ENCODE data around the gene EML4. TPM values are rescaled to one million over a fixed set of nuclear protein-coding genes. Genes with fewer than 3 reads are reported as not detected.

Gene EML4
- total RNA-seq, 2 experiments from 2014 or later, result 88.0 to 89.7 TPM

GRCh38 chr2:42199002-42199401 is 29.8 kb downstream of the EML4 start:
- ChIA-PET POLR2A (no interaction called here), CTCF (interaction anchor here (0.7 to 2.4 kb wide), 6 partner anchors 17 to 329 kb away, joined by 3 to 9 read pairs (median 4); no protein-coding TSS in a partner anchor)
- no peaks in the 10 kb centered on the region for H3K9me3 Mint-ChIP-seq (ENCODE audit: insufficient read depth)
- peaks cover 37% of the 10 kb centered on the region for H3K4me1 Mint-ChIP-seq (ENCODE audit: low read depth)
- H3K4me3 Mint-ChIP-seq, result no peak overlapping the region
- H3K27me3 Mint-ChIP-seq (ENCODE audit: low read depth), result no peaks in the 10 kb centered on the region
- no peak overlapping the region for H3K27ac Mint-ChIP-seq
- ATAC-seq (no peak), DNase-seq (no peak)
- peaks cover 24% of the 10 kb centered on the region for H3K36me3 Mint-ChIP-seq (ENCODE audit: low read depth)

GRCh38 chr2:42199626-42200025 is 30.5 kb downstream of the EML4 start:
- peaks cover 23% of the 10 kb centered on the region for H3K36me3 Mint-ChIP-seq (ENCODE audit: low read depth)
- no peak overlapping the region for H3K4me3 Mint-ChIP-seq
- ChIA-PET POLR2A (no interaction called here), CTCF (interaction anchor here (0.7 to 2.4 kb wide), 6 partner anchors 18 to 330 kb away, joined by 3 to 9 read pairs (median 4); no protein-coding TSS in a partner anchor)
- H3K27me3 Mint-ChIP-seq (ENCODE audit: low read depth), result no peaks in the 10 kb centered on the region
- DNase-seq (no peak), ATAC-seq (no peak)
- no peaks in the 10 kb centered on the region for H3K9me3 Mint-ChIP-seq (ENCODE audit: insufficient read depth)
- H3K27ac Mint-ChIP-seq, result no peak overlapping the region
- peaks cover 40% of the 10 kb centered on the region for H3K4me1 Mint-ChIP-seq (ENCODE audit: low read depth)

DNA sequence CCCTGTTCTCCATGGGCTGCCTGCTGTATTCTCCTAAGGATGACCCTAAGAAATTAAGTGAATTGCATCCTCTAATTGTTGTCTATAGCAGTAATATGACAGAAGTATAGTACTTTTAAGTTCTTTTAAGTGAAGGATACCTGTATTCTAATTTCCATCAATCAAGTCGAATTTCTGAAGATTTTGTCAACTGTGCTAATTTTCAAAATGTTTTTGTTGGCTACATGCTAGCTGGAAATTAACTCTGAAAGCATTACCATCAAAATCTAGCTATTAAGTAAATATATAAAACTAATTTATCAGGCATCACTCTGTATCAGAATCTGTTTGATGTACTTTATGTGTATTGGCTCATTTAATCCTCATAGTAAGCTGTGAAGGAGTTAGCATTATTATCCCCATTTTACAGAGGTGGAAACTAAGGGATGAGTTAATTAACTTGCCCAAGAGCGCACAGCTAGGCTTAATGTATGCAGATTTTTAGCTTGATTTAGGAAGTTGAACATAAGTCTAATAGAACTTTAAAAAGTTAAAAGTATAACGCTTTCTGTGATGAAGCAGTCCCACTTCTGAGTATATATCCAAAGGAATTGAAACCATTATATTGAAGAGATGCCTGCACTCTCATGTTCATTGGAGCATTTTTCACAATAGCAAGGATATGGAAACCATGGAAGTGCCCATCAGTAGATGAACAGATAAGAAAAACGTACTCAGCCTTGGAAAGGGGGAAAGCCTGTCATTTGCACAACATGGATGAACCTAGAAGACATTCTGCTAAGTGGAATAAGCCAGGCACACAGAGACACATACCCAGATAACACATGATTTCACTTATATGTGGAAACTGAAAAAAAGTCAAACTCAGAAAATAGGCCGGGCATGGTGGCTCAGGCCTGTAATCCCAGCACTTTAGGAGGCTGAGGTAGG is 32.0 kb downstream of the EML4 start:
- H3K4me1 Mint-ChIP-seq (ENCODE audit: low read depth), result peaks cover 49% of the 10 kb centered on the region
- no peak for DNase-seq
- no peak overlapping the region for H3K4me3 Mint-ChIP-seq
- CTCF ChIA-PET, result interaction anchor here (1.1 to 1.5 kb wide), 3 partner anchors 37 to 107 kb away, joined by 3 to 4 read pairs (median 3); no protein-coding TSS in a partner anchor
- no peaks in the 10 kb centered on the region for H3K9me3 Mint-ChIP-seq (ENCODE audit: insufficient read depth)
- H3K27ac Mint-ChIP-seq, result no peak overlapping the region
- H3K36me3 Mint-ChIP-seq (ENCODE audit: low read depth), result peaks cover 24% of the 10 kb centered on the region
- POLR2A ChIA-PET, result no interaction called here
- no peak for ATAC-seq
- H3K27me3 Mint-ChIP-seq (ENCODE audit: low read depth), result no peaks in the 10 kb centered on the region

- peaks cover 39% of the 10 kb centered on the region for H3K4me1 Mint-ChIP-seq (ENCODE audit: low read depth)
Measured at GRCh38 chr2:42202634-42203008, 33.5 kb downstream of the EML4 start.

DNA sequence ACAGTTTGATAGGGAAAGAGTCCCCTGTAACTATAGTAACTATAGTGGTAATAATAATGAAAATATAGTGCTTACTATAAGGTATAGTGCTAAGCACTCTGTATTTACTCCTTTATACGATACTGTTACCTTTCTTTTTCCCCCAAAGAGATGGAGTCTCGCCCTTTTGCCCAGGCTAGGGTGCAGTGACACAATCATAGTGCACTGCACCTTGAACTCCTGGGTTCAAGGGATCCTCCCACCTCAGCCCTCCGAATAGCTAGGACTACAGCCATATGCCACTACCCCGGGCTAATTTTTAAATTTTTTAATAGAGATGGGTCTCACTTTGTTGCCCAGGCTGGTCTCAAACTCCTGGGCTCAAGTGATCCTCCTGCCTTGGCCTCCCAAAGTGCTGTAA is 34.6 kb downstream of the EML4 start:
- no peaks in the 10 kb centered on the region for H3K9me3 Mint-ChIP-seq (ENCODE audit: insufficient read depth)
- no peak overlapping the region for H3K4me3 Mint-ChIP-seq
- ChIA-PET CTCF (interaction anchor here (1.7 kb wide), 1 partner anchor 8 kb away, joined by 8 read pairs; no protein-coding TSS in a partner anchor), POLR2A (no interaction called here)
- no peak overlapping the region for H3K27ac Mint-ChIP-seq
- peaks cover 19% of the 10 kb centered on the region for H3K36me3 Mint-ChIP-seq (ENCODE audit: low read depth)
- no peaks in the 10 kb centered on the region for H3K27me3 Mint-ChIP-seq (ENCODE audit: low read depth)
- no peak for ATAC-seq
- H3K4me1 Mint-ChIP-seq (ENCODE audit: low read depth), result peaks cover 28% of the 10 kb centered on the region
- no peak for DNase-seq

More at GRCh38 chr2:42202634-42203008, 33.5 kb downstream of the EML4 start:
- CTCF ChIA-PET, result no interaction called here
- H3K4me3 Mint-ChIP-seq, result no peak overlapping the region
- POLR2A ChIA-PET, result no interaction called here
- H3K36me3 Mint-ChIP-seq (ENCODE audit: low read depth), result peaks cover 24% of the 10 kb centered on the region
- H3K9me3 Mint-ChIP-seq (ENCODE audit: insufficient read depth), result no peaks in the 10 kb centered on the region
- DNase-seq, result no peak
- H3K27me3 Mint-ChIP-seq (ENCODE audit: low read depth), result no peaks in the 10 kb centered on the region
- no peak overlapping the region for H3K27ac Mint-ChIP-seq
- ATAC-seq, result no peak

DNA sequence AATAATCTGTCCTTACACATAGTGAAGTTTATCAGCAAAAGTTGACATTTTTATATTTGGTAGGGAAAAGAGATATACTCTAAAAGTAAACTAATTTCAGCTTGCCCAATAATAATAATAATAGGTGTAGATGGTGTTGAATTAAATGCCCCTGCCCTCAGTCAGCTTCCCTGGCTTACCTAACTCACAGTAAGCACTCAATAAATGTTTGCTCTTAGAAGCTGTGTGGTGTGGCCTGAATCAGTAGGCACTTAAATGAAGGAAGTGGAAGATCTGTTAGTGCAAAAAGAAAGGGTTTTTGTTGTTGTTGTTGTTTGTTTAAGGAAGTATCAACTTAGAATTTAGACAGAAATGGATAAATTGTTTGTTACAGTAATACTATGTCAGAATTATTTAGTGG is 36.2 kb downstream of the EML4 start:
- Mint-ChIP-seq H3K36me3 (ENCODE audit: low read depth) (peaks cover 13% of the 10 kb centered on the region), H3K4me3 (no peak overlapping the region), H3K9me3 (ENCODE audit: insufficient read depth) (no peaks in the 10 kb centered on the region), H3K27me3 (ENCODE audit: low read depth) (no peaks in the 10 kb centered on the region), H3K27ac (no peak overlapping the region), H3K4me1 (ENCODE audit: low read depth) (peaks cover 22% of the 10 kb centered on the region)
- ChIA-PET CTCF (interaction anchor here (1.2 to 2.1 kb wide), 4 partner anchors 9 to 110 kb away, joined by 3 to 8 read pairs (median 5); no protein-coding TSS in a partner anchor), POLR2A (no interaction called here)
- no peak for ATAC-seq
- no peak for DNase-seq

DNA sequence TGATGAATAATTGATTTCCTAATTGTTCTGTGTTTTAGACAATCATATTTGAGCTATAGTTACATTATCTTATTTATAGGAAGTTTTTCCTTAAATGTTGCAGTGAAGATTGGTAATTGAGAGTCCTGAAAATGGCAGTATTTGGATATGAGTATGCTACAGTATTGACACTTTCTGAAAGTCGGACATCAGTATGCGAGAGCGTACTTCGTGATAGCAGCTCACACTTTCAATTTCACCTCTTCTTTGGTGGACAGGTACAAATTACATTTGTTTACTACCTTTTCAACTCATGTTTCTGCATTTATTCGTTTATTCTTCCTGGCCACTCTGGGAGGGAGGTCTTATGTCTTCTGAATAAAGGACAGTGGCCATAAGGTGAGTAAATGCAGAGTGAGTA is 38.7 kb downstream of the EML4 start:
- Mint-ChIP-seq H3K4me1 (ENCODE audit: low read depth) (peaks cover 21% of the 10 kb centered on the region), H3K27ac (no peak overlapping the region), H3K4me3 (no peak overlapping the region), H3K9me3 (ENCODE audit: insufficient read depth) (no peaks in the 10 kb centered on the region), H3K36me3 (ENCODE audit: low read depth) (peaks cover 14% of the 10 kb centered on the region), H3K27me3 (ENCODE audit: low read depth) (no peaks in the 10 kb centered on the region)
- ChIA-PET POLR2A (no interaction called here), CTCF (interaction anchor here (0.7 to 1.3 kb wide), 2 partner anchors 11 to 117 kb away, joined by 3 to 5 read pairs; no protein-coding TSS in a partner anchor)
- ATAC-seq, result no peak
- no peak for DNase-seq

GRCh38 chr2:42210203-42210602 is 41.0 kb downstream of the EML4 start:
- peaks cover 14% of the 10 kb centered on the region for H3K4me1 Mint-ChIP-seq (ENCODE audit: low read depth)
- ATAC-seq, result no peak
- DNase-seq, result no peak
- no peak overlapping the region for H3K27ac Mint-ChIP-seq
- POLR2A ChIA-PET, result no interaction called here
- no peaks in the 10 kb centered on the region for H3K27me3 Mint-ChIP-seq (ENCODE audit: low read depth)
- peaks cover 14% of the 10 kb centered on the region for H3K36me3 Mint-ChIP-seq (ENCODE audit: low read depth)
- no peak overlapping the region for H3K4me3 Mint-ChIP-seq
- H3K9me3 Mint-ChIP-seq (ENCODE audit: insufficient read depth), result no peaks in the 10 kb centered on the region
- CTCF ChIA-PET, result no interaction called here

GRCh38 chr2:42211291-42211690 is 42.1 kb downstream of the EML4 start:
- no peak for ATAC-seq
- Mint-ChIP-seq H3K27ac (no peak overlapping the region), H3K9me3 (ENCODE audit: insufficient read depth) (no peaks in the 10 kb centered on the region), H3K4me3 (no peak overlapping the region), H3K27me3 (ENCODE audit: low read depth) (no peaks in the 10 kb centered on the region), H3K4me1 (ENCODE audit: low read depth) (peaks cover 9% of the 10 kb centered on the region), H3K36me3 (ENCODE audit: low read depth) (peaks cover 14% of the 10 kb centered on the region)
- DNase-seq, result no peak
- ChIA-PET POLR2A (no interaction called here), CTCF (interaction anchor here (1.6 kb wide), 1 partner anchor 27 kb away, joined by 4 read pairs; no protein-coding TSS in a partner anchor)

DNA sequence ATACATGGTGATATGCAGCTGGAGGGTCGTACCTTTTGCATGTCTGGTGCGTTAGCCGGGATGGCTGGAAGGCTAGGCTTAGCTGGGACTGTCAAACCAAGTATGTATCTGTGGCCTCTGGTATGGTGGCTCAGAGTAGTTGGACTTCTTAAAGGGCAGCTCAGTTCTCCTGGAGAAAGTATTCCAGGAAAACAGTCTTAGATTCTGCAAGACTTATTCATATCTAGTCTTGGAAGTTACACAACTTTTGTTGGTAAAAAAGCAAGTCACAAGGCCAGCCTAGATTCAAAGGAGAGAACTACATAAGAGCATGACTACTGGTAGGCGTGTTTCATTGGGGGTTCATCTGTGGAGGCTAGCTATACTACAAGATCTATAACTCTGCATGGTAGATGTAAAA is 45.5 kb downstream of the EML4 start:
- POLR2A ChIA-PET, result interaction anchor here (0.6 to 1.0 kb wide), 2 partner anchors 20 to 97 kb away, joined by 3 read pairs; no protein-coding TSS in a partner anchor
- DNase-seq (no peak), ATAC-seq (no peak)
- no peaks in the 10 kb centered on the region for H3K27me3 Mint-ChIP-seq (ENCODE audit: low read depth)
- no peaks in the 10 kb centered on the region for H3K9me3 Mint-ChIP-seq (ENCODE audit: insufficient read depth)
- H3K36me3 Mint-ChIP-seq (ENCODE audit: low read depth), result peaks cover 18% of the 10 kb centered on the region
- CTCF ChIA-PET, result interaction anchor here (0.9 to 1.2 kb wide), 3 partner anchors 18 to 127 kb away, joined by 3 to 4 read pairs (median 3); no protein-coding TSS in a partner anchor
- H3K4me1 Mint-ChIP-seq (ENCODE audit: low read depth), result peaks cover 16% of the 10 kb centered on the region
- no peak overlapping the region for H3K4me3 Mint-ChIP-seq
- no peak overlapping the region for H3K27ac Mint-ChIP-seq

DNA sequence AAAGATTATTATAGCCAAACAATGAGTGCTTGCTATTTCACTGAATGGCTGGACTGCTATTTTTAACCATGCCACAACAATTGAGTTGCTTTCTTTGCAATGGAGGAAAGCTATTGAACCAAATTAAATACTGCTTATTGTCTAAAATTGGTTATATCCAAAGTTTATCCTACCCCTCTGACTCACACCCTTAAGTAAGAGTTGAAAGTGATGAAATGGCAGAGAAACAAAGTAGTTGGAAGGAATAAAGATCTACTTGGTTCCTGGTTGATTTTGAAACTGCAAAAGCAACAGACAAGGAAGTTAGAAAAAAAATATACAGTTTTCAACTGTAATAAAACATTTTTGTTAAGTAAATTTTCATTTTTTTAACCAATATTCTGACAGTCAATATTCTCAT is 47.5 kb downstream of the EML4 start:
- ATAC-seq (no peak), DNase-seq (no peak)
- no peak overlapping the region for H3K4me3 Mint-ChIP-seq
- peaks cover 12% of the 10 kb centered on the region for H3K4me1 Mint-ChIP-seq (ENCODE audit: low read depth)
- CTCF ChIA-PET, result interaction anchor here (1.0 kb wide), 1 partner anchor 126 kb away, joined by 3 read pairs; no protein-coding TSS in a partner anchor
- no peaks in the 10 kb centered on the region for H3K27me3 Mint-ChIP-seq (ENCODE audit: low read depth)
- H3K27ac Mint-ChIP-seq, result no peak overlapping the region
- no peaks in the 10 kb centered on the region for H3K9me3 Mint-ChIP-seq (ENCODE audit: insufficient read depth)
- H3K36me3 Mint-ChIP-seq (ENCODE audit: low read depth), result peaks cover 16% of the 10 kb centered on the region
- POLR2A ChIA-PET, result interaction anchor here (0.9 kb wide), 1 partner anchor 111 kb away, joined by 3 read pairs; no protein-coding TSS in a partner anchor

DNA sequence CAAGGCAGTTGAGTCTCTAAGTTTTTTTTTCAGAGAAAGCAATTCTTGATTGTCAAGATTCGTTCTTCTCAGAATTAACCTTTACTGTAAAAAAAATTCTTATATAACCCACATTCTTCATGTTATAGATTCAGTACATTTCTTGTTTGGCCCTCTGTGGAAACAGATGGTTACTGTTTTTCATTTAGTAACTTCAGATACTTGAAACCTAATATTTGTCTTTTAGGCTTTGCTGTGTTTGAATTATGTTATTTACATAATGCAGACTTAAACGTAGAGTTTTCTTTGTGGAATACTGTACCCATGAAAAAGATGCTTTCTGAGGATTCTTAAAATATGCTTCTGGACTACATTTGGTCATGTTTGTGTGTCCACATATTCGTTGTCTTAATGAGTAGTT is 48.2 kb downstream of the EML4 start:
- H3K9me3 Mint-ChIP-seq (ENCODE audit: insufficient read depth), result no peaks in the 10 kb centered on the region

More for the DNA sequence above, 48.2 kb downstream of the EML4 start:
- no peak for DNase-seq
- Mint-ChIP-seq H3K27ac (no peak overlapping the region), H3K27me3 (ENCODE audit: low read depth) (no peaks in the 10 kb centered on the region), H3K36me3 (ENCODE audit: low read depth) (peaks cover 16% of the 10 kb centered on the region), H3K4me1 (ENCODE audit: low read depth) (peaks cover 12% of the 10 kb centered on the region), H3K4me3 (no peak overlapping the region)
- CTCF ChIA-PET, result no interaction called here
- POLR2A ChIA-PET, result no interaction called here
- ATAC-seq, result no peak

All from activated CD8-positive, alpha-beta T cell treated with anti-CD3 and anti-CD28 coated beads, Interleukin-2, amount 10 ng/mL, durations not matched to agents 7 days and 5 days (primary cell).